ENCODE results near the gene SLC27A2.

GRCh38 chr15:50145451-50145872 is 36.5 kb upstream of the SLC27A2 start:
- TF ChIP-seq CTCF (IDR thresholded peaks at IDR 0.05 in 4 of 5, conservative IDR thresholded peaks at IDR 0.05 in 1 of 5) = peak; percentile 30 to 62 (median 60)
- TF ChIP-seq POLR2A (IDR thresholded peaks at IDR 0.05) = no peak
